H1 (cell line): ENCODE results near the gene ATPAF1. TPM values are rescaled to one million over a fixed set of nuclear protein-coding genes. Genes with fewer than 3 reads are reported as not detected.

Source experiments
- CTCF ChIA-PET: fragments of 300-600 bp; sonication (Branson Sonifier 250); formaldehyde crosslinking; loops from one replicate; lab custom pipeline; 2021; ENCODE audit not compliant: partially characterized antibody; lab: Charles Lee
- POLR2A ChIA-PET: fragments of 300-600 bp; sonication (Branson Sonifier 250); formaldehyde crosslinking; loops from one replicate; lab custom pipeline; 2021; ENCODE audit warnings: inconsistent platforms; ENCODE audit not compliant: partially characterized antibody; lab: Charles Lee
- DNase-seq, 2 experiments: peaks; one replicate each; pipeline versions ENCODE4 v3.0.0 to v3.0.0-alpha.2; 2010 to 2022; ENCODE audit warnings: low spot score in 2 of 2, low read depth in 1 of 2, mixed read lengths in 1 of 2
- FAIRE-seq: peaks from 2 replicates; lab custom pipeline; 2011; peaks lifted over from hg19 to GRCh38; lab: Jason Lieb, UNC
- H2AFZ ChIP-seq: 2 replicates; pipeline ENCODE4 v1.8.1; 2012; ENCODE audit warnings: low read length, inconsistent platforms
- H2AK5ac ChIP-seq: 2 replicates; pipeline ENCODE4 v1.6.1; 2013; ENCODE audit warnings: low read depth, low read length
- H2BK120ac ChIP-seq: replicated peaks from 2 replicates; pipeline ENCODE3; 2013; ENCODE audit warnings: low read depth, low read length, inconsistent platforms
- H2BK12ac ChIP-seq: 2 replicates; pipeline ENCODE4 v1.6.1; 2013; ENCODE audit warnings: low read depth, low read length
- H2BK15ac ChIP-seq: 2 replicates; pipeline ENCODE4 v1.6.1; 2013; ENCODE audit warnings: low read length
- H2BK20ac ChIP-seq: 2 replicates; pipeline ENCODE4 v1.6.1; 2013; ENCODE audit warnings: low read length
- H2BK5ac ChIP-seq: 2 replicates; pipeline ENCODE4 v1.6.1; 2013; ENCODE audit warnings: low read depth, low read length
- H3K14ac ChIP-seq: 2 replicates; pipeline ENCODE4 v1.6.1; 2013; ENCODE audit warnings: inconsistent platforms; ENCODE audit not compliant: insufficient read length
- H3K18ac ChIP-seq: 2 replicates; pipeline ENCODE4 v1.6.1; 2013; ENCODE audit warnings: low read length; ENCODE audit errors: extremely low read depth
- H3K23ac ChIP-seq: 2 replicates; pipeline ENCODE4 v1.6.1; 2013; ENCODE audit warnings: inconsistent platforms; ENCODE audit not compliant: insufficient read length
- H3K23me2 ChIP-seq: 2 replicates; pipeline ENCODE4 v1.6.1; 2013; ENCODE audit warnings: low read depth, low read length
- H3K27ac ChIP-seq: 2 replicates; pipeline ENCODE4 v1.6.1; 2011; ENCODE audit warnings: low read depth, low read length, inconsistent platforms
- H3K27me3 ChIP-seq, 4 experiments: replicated peaks in 1 of 4; 1 replicate in 1 of 4; 2 replicates in 3 of 4; pipeline versions ENCODE4 v1.6.1 to v1.8.1; 2011 to 2013; ENCODE audit warnings: low read length in 3 of 4, mild to moderate bottlenecking in 3 of 4, inconsistent platforms in 2 of 4, mixed read lengths in 2 of 4, moderate library complexity in 1 of 4; ENCODE audit not compliant: control insufficient read depth in 3 of 4, insufficient read depth in 3 of 4; ENCODE audit errors: extremely low read depth in 1 of 4
- H3K36me3 ChIP-seq, 4 experiments: 2 replicates each; pipeline versions ENCODE4 v1.6.1 to v1.8.1; 2011 to 2013; ENCODE audit warnings: mild to moderate bottlenecking in 4 of 4, low read length in 3 of 4, moderate library complexity in 2 of 4, control low read depth in 1 of 4, inconsistent platforms in 1 of 4; ENCODE audit not compliant: insufficient read depth in 4 of 4, control insufficient read depth in 2 of 4
- H3K4ac ChIP-seq: replicated peaks from 2 replicates; pipeline ENCODE3; 2013; ENCODE audit warnings: low read length, low read depth, mixed read lengths, inconsistent platforms; ENCODE audit not compliant: insufficient read length
- H3K4me1 ChIP-seq, 4 experiments: replicated peaks in 1 of 4; 1 replicate in 1 of 4; 2 replicates in 3 of 4; pipeline versions ENCODE4 v1.6.1 to v1.8.1; 2011 to 2013; ENCODE audit warnings: low read length in 3 of 4, inconsistent platforms in 2 of 4, mixed read lengths in 1 of 4; ENCODE audit not compliant: insufficient read depth in 4 of 4, control insufficient read depth in 3 of 4
- H3K4me2 ChIP-seq, 2 experiments: 2 replicates each; pipeline versions ENCODE4 v1.6.1 to v1.8.1; 2011 to 2013; ENCODE audit warnings: low read depth in 2 of 2, low read length in 2 of 2, control low read depth in 1 of 2, inconsistent platforms in 1 of 2, mild to moderate bottlenecking in 1 of 2; ENCODE audit not compliant: insufficient read depth in 1 of 2
- H3K4me3 ChIP-seq, 4 experiments: fragments of 200-600, 300-600 bp in 1 of 4; sonication (generic), shearing (Covaris generic), sonication (Bioruptor Twin) in 1 of 4; 2 replicates each; pipeline versions ENCODE4 v1.5.1 to v1.8.1; 2011 to 2016; ENCODE audit warnings: low read length in 4 of 4, low read depth in 3 of 4, control low read depth in 2 of 4, inconsistent platforms in 2 of 4, mild to moderate bottlenecking in 2 of 4, mixed read lengths in 1 of 4, moderate library complexity in 1 of 4; ENCODE audit not compliant: insufficient read depth in 2 of 4; ENCODE audit errors: extremely low read depth in 1 of 4
- H3K56ac ChIP-seq: replicated peaks from 2 replicates; pipeline ENCODE3; 2013; ENCODE audit warnings: low read depth, mild to moderate bottlenecking, mixed read lengths, low read length, inconsistent platforms; ENCODE audit not compliant: insufficient read length
- H3K79me1 ChIP-seq: 2 replicates; pipeline ENCODE4 v1.6.1; 2013; ENCODE audit warnings: low read depth, low read length, control low read depth
- H3K79me2 ChIP-seq, 2 experiments: 2 replicates each; pipeline versions ENCODE4 v1.6.1 to v1.8.1; 2012 to 2013; ENCODE audit warnings: low read length in 2 of 2, mild to moderate bottlenecking in 2 of 2, inconsistent platforms in 1 of 2; ENCODE audit not compliant: insufficient read depth in 2 of 2, control insufficient read depth in 1 of 2
- H3K9ac ChIP-seq, 4 experiments: replicated peaks in 1 of 4; 1 replicate in 1 of 4; 2 replicates in 3 of 4; pipeline versions ENCODE4 v1.6.1 to v1.8.1; 2011 to 2013; ENCODE audit warnings: low read depth in 3 of 4, low read length in 3 of 4, control low read depth in 2 of 4, mild to moderate bottlenecking in 2 of 4, moderate library complexity in 2 of 4, inconsistent platforms in 1 of 4; ENCODE audit errors: extremely low read depth in 1 of 4
- H3K9me3 ChIP-seq, 2 experiments: 2 replicates each; pipeline versions ENCODE4 v1.6.1 to v1.8.1; 2012 to 2013; ENCODE audit warnings: mild to moderate bottlenecking in 2 of 2, moderate library complexity in 2 of 2, control low read depth in 1 of 2, inconsistent platforms in 1 of 2, low read depth in 1 of 2, low read length in 1 of 2, mixed read lengths in 1 of 2; ENCODE audit not compliant: insufficient read depth in 2 of 2
- H4K20me1 ChIP-seq, 2 experiments: replicated peaks in 1 of 2; 2 replicates each; pipeline versions ENCODE3 to v1.8.1; 2011 to 2013; ENCODE audit warnings: inconsistent platforms in 2 of 2, low read length in 2 of 2, mild to moderate bottlenecking in 1 of 2; ENCODE audit not compliant: insufficient read depth in 2 of 2, control insufficient read depth in 1 of 2
- H4K5ac ChIP-seq: 2 replicates; pipeline ENCODE4 v1.6.1; 2013; ENCODE audit warnings: low read length, low read depth, mixed read lengths, inconsistent platforms; ENCODE audit not compliant: insufficient read length
- H4K8ac ChIP-seq: 2 replicates; pipeline ENCODE4 v1.8.0; 2013; ENCODE audit warnings: mild to moderate bottlenecking, moderate library complexity, low read length, inconsistent platforms; ENCODE audit not compliant: insufficient read depth; ENCODE audit errors: extremely low read depth
- H4K91ac ChIP-seq: replicated peaks from 2 replicates; pipeline ENCODE3; 2013; ENCODE audit warnings: low read length, mixed read lengths, inconsistent platforms; ENCODE audit not compliant: insufficient read length
- ASH2L ChIP-seq: fragments of 200-600, 300-600 bp; sonication (generic); IDR thresholded peaks from one replicate; pipeline ENCODE4 v1.7.1; 2017; ENCODE audit warnings: low read length
- BACH1 ChIP-seq: IDR thresholded peaks from 2 replicates; pipeline ENCODE4 v1.6.1; 2012; ENCODE audit warnings: low read length, improper control_type of control experiment
- CBX5 ChIP-seq: fragments of 300-800, 300-1000 bp; sonication (generic); IDR thresholded peaks from 2 replicates; pipeline ENCODE4 v1.7.1; 2016; ENCODE audit warnings: antibody characterized with exemption, low read length, low read depth
- HDAC2 ChIP-seq, 2 experiments: fragments of 300-600 bp in 1 of 2; sonication (generic) in 1 of 2; IDR thresholded peaks; 2 replicates each; pipeline ENCODE4 v1.6.1; 2011 to 2012; ENCODE audit warnings: low read depth in 2 of 2, low read length in 2 of 2, mild to moderate bottlenecking in 2 of 2, moderate library complexity in 2 of 2, borderline replicate concordance in 1 of 2, inconsistent platforms in 1 of 2
- HDAC6 ChIP-seq: IDR thresholded peaks from one replicate; pipeline ENCODE4 v1.7.1; 2012; ENCODE audit warnings: low read depth, mild to moderate bottlenecking, inconsistent platforms, low read length, moderate library complexity
- PHF8 ChIP-seq: fragments of 200-600 bp; sonication (generic); conservative IDR thresholded peaks from 2 replicates; pipeline ENCODE4 v1.7.1; 2012; ENCODE audit warnings: low read depth, mild to moderate bottlenecking, inconsistent platforms, low read length, moderate library complexity
- RAD21 ChIP-seq, 2 experiments: IDR thresholded peaks in 1 of 2; conservative IDR thresholded peaks in 1 of 2; 2 replicates each; pipeline ENCODE4 v1.6.1; 2011; ENCODE audit warnings: low read depth in 2 of 2, low read length in 2 of 2, improper control_type of control experiment in 1 of 2, inconsistent platforms in 1 of 2, mild to moderate bottlenecking in 1 of 2, moderate library complexity in 1 of 2
- RNF2 ChIP-seq: fragments of 200-900, 300-1000 bp; sonication (generic); IDR thresholded peaks from 2 replicates; pipeline ENCODE4 v1.7.1; 2016; ENCODE audit warnings: borderline replicate concordance, low read depth, mild to moderate bottlenecking, antibody characterized with exemption, low read length; ENCODE audit not compliant: poor library complexity, severe bottlenecking; ENCODE audit errors: missing control alignments
- RXRA ChIP-seq: IDR thresholded peaks from 2 replicates; pipeline ENCODE4 v1.6.1; 2011; ENCODE audit warnings: low read depth, mild to moderate bottlenecking, low read length, moderate library complexity; ENCODE audit not compliant: insufficient read depth
- SAP30 ChIP-seq: fragments of 300-600 bp; sonication (generic); IDR thresholded peaks from 2 replicates; pipeline ENCODE4 v1.7.1; 2012; ENCODE audit warnings: low read length, moderate library complexity, mild to moderate bottlenecking, inconsistent platforms; ENCODE audit not compliant: insufficient read depth, insufficient replicate concordance
- SP4 ChIP-seq: IDR thresholded peaks from 2 replicates; pipeline ENCODE4 v1.6.1; 2012; ENCODE audit warnings: low read length, inconsistent platforms
- TAF7 ChIP-seq: optimal IDR thresholded peaks from 2 replicates; pipeline ENCODE3; 2011; ENCODE audit warnings: low read depth, mild to moderate bottlenecking, inconsistent platforms, low read length, moderate library complexity, borderline replicate concordance
- WGBS, 2 experiments: shearing (Covaris generic) in 1 of 2; methylation state at CpG; one replicate each; pipeline versions ENCODE4 v1.1.6 to v1.1.7; 2013 to 2015; ENCODE audit warnings: low lambda C conversion rate in 2 of 2, mixed read lengths in 2 of 2, inconsistent platforms in 1 of 2, low coverage in 1 of 2, missing lambda C conversion rate in 1 of 2; ENCODE audit not compliant: insufficient replicate concordance in 2 of 2, insufficient coverage in 1 of 2, insufficient read length in 1 of 2; ENCODE audit errors: extremely low coverage in 1 of 2, missing lambda C conversion rate in 1 of 2; 5-methylcytosine and 5-hydroxymethylcytosine counted together
- polyA plus RNA-seq, 7 experiments: library from polyadenylated mRNA; depleted of rRNA in 3 of 7; stranded (reverse) in 5 of 7; unstranded in 2 of 7; fragments of >200 nt in 5 of 7; fragments of 200-250 nt in 2 of 7; gene quantifications; 1 replicate in 5 of 7; 2 replicates in 1 of 7; 4 replicates in 1 of 7; pipeline versions ENCODE4 v1.2.1 to v1.2.3, GENCODE V29; 2011 to 2013; ENCODE audit warnings: missing spikeins in 2 of 7, mixed read lengths in 2 of 7
- total RNA-seq: library from RNA; stranded (reverse); fragmentation: NEBNext Ultra II Directional; extraction: Animal tissue kit (Norgen Biotek cat#: 25700); gene quantifications from 2 replicates; pipeline ENCODE4 v1.2.1, GENCODE V29; 2021

ATPAF1 gene
- total and polyA plus RNA-seq, 2 of the 8 experiments (the other 6 are each of a cell fraction or from before 2014, with no cell fraction given): 46.7 to 55.9 TPM

GRCh38 chr1:46657775-46658174, 10.4 kb downstream of the ATPAF1 start:
- no peak for FAIRE-seq
- H2BK12ac ChIP-seq: no peak overlapping the region
- H3K4me2 ChIP-seq: no peak overlapping the region
- H2BK20ac ChIP-seq: no peak overlapping the region
- no peak overlapping the region for H3K14ac ChIP-seq
- CTCF ChIA-PET: interaction anchor here (0.8 kb wide), 1 partner anchor 8 kb away, joined by 3 read pairs; no protein-coding TSS in a partner anchor
- no peak overlapping the region for H2AFZ ChIP-seq
- H3K4ac ChIP-seq: no peak overlapping the region
- WGBS, 2 experiments: 83% methylated on average over 1 of the region's 1 CpG; no CpG with 5 or more reads in 1 of the 2 experiments
- H3K56ac ChIP-seq: no peak overlapping the region
- H4K8ac ChIP-seq: no peak overlapping the region
- H3K18ac ChIP-seq: no peak overlapping the region
- no peak overlapping the region for H3K23ac ChIP-seq
- no peaks in the 10 kb centered on the region for H3K79me1 ChIP-seq
- peaks cover 0 to 44% (median 8%) of the 10 kb centered on the region in 4 experiments; a peak in 6 of 8 replicates for H3K36me3 ChIP-seq
- H2BK15ac ChIP-seq: no peak overlapping the region
- no peak overlapping the region for H2BK120ac ChIP-seq
- no peak overlapping the region for H3K27ac ChIP-seq
- no peak overlapping the region for H4K91ac ChIP-seq
- TF ChIP-seq HDAC6 (no peak), SP4 (no peak), RNF2 (no peak), RAD21 (IDR thresholded peaks at IDR 0.05 in 1 of 2, conservative IDR thresholded peaks at IDR 0.05 in 1 of 2; ENCODE audit: low read depth in 2 of 2, low read length in 2 of 2) (no peak), ASH2L (no peak), PHF8 (no peak), CBX5 (no peak), SAP30 (no peak), HDAC2 (IDR thresholded peaks at IDR 0.05; ENCODE audit: borderline replicate concordance in 1 of 2, low read depth in 2 of 2, low read length in 2 of 2) (no peak), RXRA (no peak), BACH1 (no peak), TAF7 (no peak)
- H3K4me1 ChIP-seq: no peaks in the 10 kb centered on the region
- no peaks in the 10 kb centered on the region for H4K20me1 ChIP-seq
- no peak overlapping the region for H3K4me3 ChIP-seq
- H4K5ac ChIP-seq: no peak overlapping the region
- H3K27me3 ChIP-seq: no peaks in the 10 kb centered on the region
- DNase-seq: no peak
- POLR2A ChIA-PET: interaction anchor here (0.8 kb wide), 1 partner anchor 10 kb away, joined by 3 read pairs; the partner anchor contains the start of gene ATPAF1
- H3K9me3 ChIP-seq: no peaks in the 10 kb centered on the region
- no peak overlapping the region for H2BK5ac ChIP-seq
- no peaks in the 10 kb centered on the region for H3K23me2 ChIP-seq
- no peaks in the 10 kb centered on the region for H3K79me2 ChIP-seq
- no peak overlapping the region for H2AK5ac ChIP-seq
- H3K9ac ChIP-seq: no peak overlapping the region
